ENCODE measurements around the gene SLAMF1.
A peak's percentile ranks its signal among the peaks of the same experiment; 100 is the strongest.

Gene SLAMF1

DNA sequence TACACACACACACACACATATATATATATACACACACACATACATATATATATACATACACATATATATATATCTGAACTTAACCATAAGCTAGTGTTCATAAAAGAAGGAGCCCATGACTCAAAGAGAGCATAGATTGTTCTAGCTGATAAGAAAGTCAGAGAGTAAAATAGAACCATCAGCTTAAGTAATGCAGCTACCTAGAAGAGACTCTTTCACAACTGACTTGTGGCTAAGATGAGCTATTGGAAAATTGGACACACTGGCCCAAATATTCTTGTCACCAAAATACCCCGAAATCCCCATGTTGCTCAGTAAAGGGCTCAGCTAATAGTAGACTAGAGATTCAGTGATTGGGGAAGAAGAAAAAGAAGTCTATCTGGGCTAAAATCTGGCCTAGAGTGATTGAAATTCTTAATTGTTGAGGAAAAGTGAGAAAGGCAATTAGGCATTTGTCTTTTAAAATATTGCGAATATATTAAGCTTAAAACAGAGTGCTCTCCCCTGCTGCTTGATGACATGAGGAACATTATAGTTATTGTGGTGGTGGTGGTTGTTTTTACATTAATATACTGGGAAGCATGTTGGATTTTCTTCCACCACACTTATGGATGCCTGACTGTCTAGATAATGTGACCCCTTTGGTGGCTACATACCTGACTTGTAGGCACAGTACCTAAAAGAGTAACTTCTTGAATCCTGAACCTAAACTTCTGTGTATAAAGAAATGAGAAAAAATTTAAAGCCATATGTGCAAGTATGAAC, 6.3 kb downstream of the SLAMF1 start:
- Mint-ChIP-seq H3K36me3 (ENCODE audit: low read depth) (peaks cover 98% of the 10 kb centered on the region), H3K27ac (peak overlapping the region; percentile 79), H3K27me3 (no peaks in the 10 kb centered on the region), H3K9me3 (no peaks in the 10 kb centered on the region), H3K4me1 (ENCODE audit: low read depth) (peaks cover 86% of the 10 kb centered on the region), H3K4me3 (peak overlapping the region; percentile 39)
- intact Hi-C loops (cut with micrococcal nuclease) = no loop called here

DNA sequence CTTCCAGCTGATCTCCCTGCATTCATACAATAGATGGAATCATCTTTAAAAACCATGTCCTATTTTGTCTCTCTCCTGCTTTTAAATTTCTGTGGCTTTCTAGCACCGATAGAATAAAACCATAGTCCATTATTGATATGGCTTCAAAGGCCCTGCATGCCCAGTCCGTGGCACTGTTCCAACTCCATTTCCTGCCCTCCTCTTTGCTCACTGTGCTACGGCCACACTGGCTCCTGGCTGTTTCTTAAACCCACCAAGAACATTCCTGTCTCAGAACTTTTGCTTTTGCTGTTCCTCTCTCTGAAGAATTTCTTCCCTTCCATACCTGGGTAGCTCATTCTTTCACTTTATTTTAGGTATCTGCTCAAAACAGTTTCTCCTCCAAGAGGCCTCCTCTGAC, 7.2 kb downstream of the SLAMF1 start:
- no peaks in the 10 kb centered on the region for H3K27me3 Mint-ChIP-seq
- no peaks in the 10 kb centered on the region for H3K9me3 Mint-ChIP-seq
- peaks cover 98% of the 10 kb centered on the region for H3K36me3 Mint-ChIP-seq (ENCODE audit: low read depth)
- peaks cover 80% of the 10 kb centered on the region for H3K4me1 Mint-ChIP-seq (ENCODE audit: low read depth)
- intact Hi-C loops (cut with micrococcal nuclease) = no loop called here
- peak overlapping the region; percentile 72 for H3K27ac Mint-ChIP-seq
- H3K4me3 Mint-ChIP-seq = peak overlapping the region; percentile 9

DNA sequence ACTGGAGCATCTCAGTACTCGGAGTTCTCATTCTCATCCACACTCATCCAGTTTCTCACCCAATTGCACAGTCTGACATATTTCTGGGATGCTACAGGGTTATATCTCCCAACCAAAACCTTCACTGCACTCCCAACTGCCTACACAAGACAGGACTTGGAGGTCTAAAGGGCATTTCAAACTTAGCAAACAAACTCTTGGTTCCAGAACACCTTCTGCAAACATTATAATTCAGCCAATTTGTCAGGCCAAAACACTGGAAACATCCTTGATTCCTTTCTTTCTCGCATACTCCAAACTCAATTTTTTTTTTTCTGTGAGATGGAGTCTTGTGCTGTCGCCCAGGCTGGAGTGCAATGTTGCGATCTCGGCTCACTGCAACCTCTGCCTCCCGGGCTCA, 7.9 kb downstream of the SLAMF1 start:
- Mint-ChIP-seq H3K27ac (peak overlapping the region; percentile 72), H3K4me1 (ENCODE audit: low read depth) (peaks cover 84% of the 10 kb centered on the region), H3K4me3 (peak overlapping the region; percentile 7), H3K9me3 (no peaks in the 10 kb centered on the region), H3K36me3 (ENCODE audit: low read depth) (peaks cover 98% of the 10 kb centered on the region), H3K27me3 (no peaks in the 10 kb centered on the region)
- intact Hi-C loops (cut with micrococcal nuclease) = no loop called here

DNA sequence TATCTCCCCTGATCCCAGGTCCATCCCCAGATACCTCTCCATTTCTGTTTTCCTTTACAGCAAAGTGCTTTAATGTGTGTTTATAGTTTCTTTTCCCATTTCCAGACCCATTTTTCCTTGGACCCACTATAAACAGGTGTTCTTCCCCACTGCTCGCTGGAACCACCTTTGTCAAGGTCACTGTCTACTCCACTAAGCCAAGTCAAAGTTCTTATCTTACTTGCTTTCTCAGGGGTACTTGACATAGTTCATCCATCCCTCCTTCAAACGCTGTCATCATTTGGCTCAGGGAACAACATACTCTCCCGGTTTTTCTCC, 8.3 kb downstream of the SLAMF1 start:
- Mint-ChIP-seq H3K27ac (peak overlapping the region; percentile 72), H3K4me1 (ENCODE audit: low read depth) (peaks cover 85% of the 10 kb centered on the region), H3K36me3 (ENCODE audit: low read depth) (peaks cover 98% of the 10 kb centered on the region), H3K27me3 (no peaks in the 10 kb centered on the region), H3K4me3 (peak overlapping the region; percentile 7), H3K9me3 (no peaks in the 10 kb centered on the region)
- intact Hi-C loops (cut with micrococcal nuclease) = no loop called here

DNA sequence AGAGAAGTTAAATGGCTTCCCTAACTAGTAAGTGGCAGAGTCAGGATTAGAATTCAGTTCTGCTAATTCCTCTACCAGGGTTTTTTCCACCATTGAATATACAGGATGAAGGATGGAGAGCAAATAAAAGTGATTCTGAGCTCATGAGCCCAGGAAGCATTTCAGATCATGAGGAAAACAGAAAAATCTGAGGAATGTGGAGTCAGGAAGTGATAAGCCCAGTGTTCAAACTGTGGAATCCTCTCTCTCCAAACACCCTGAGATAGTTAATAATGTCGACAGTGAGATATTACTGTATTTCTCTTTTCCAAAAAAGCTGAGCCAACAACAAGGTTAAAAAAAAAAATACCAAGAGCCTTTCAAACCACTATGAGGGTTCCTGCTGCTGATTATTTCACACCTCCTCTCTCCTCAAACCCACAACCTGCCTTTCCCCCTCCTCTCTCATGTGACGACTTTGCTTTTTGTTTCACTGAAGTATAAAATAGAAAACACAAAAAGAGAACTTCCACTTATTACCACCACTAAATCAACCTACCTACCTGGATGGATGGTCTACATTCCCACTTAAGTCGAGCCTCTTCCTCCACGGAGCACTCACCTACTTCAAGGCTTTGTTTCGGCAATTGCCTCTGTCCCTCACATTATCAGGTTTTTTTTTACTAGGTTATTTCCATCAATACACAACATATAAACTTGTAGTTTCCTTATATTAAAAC, 8.9 kb downstream of the SLAMF1 start:
- H3K27ac Mint-ChIP-seq = peak overlapping the region; percentile 72
- peaks cover 98% of the 10 kb centered on the region for H3K36me3 Mint-ChIP-seq (ENCODE audit: low read depth)
- peak overlapping the region; percentile 39 for H3K4me3 Mint-ChIP-seq
- no peaks in the 10 kb centered on the region for H3K27me3 Mint-ChIP-seq
- H3K9me3 Mint-ChIP-seq = no peaks in the 10 kb centered on the region
- intact Hi-C loops (cut with micrococcal nuclease) = no loop called here
- H3K4me1 Mint-ChIP-seq (ENCODE audit: low read depth) = peaks cover 85% of the 10 kb centered on the region

DNA sequence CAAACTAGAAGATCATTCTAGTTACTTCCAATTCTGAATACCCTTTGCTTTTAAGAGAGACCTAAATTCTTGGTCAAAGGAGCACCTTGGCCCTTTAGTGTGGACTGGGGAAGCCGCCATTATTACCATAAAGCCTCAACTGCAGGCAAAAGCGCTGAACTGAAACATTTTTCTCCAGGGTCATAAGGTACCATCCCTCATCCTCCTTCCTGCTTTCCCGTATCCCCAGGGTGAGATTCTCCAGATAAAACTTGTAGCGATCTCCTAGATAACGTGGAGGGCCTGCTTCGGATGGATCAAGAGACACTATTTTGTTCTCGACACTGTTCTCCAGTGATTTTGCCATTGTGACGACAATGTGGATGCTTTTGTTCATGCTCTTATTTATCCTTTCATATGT, 9.8 kb downstream of the SLAMF1 start:
- no peak overlapping the region for H3K4me3 Mint-ChIP-seq
- H3K27me3 Mint-ChIP-seq = no peaks in the 10 kb centered on the region
- H3K27ac Mint-ChIP-seq = peak overlapping the region; percentile 72
- H3K9me3 Mint-ChIP-seq = no peaks in the 10 kb centered on the region
- intact Hi-C loops (cut with micrococcal nuclease) = no loop called here
- H3K4me1 Mint-ChIP-seq (ENCODE audit: low read depth) = peaks cover 79% of the 10 kb centered on the region
- H3K36me3 Mint-ChIP-seq (ENCODE audit: low read depth) = peaks cover 95% of the 10 kb centered on the region

DNA sequence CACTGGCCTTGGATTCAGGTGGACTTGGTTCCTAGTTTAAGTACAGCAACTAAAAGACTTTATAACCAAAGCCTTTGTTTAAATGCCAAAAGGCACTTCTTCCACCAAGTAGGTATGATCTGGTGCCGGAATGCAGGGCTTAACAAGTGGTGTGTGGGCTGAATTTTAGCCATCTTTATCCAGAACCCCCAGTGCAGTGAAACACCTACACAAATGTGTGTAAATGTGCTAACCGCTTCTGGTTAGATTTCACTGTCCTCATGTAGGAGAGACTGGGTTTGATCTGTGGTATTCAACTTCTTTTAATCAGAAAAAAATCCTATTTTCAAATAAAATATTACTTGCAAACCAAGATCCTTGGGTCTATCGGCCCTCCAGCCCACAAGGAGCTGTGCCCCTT, 10.3 kb downstream of the SLAMF1 start:
- no peak overlapping the region for H3K4me3 Mint-ChIP-seq
- H3K27me3 Mint-ChIP-seq = no peaks in the 10 kb centered on the region
- peak overlapping the region; percentile 50 for H3K27ac Mint-ChIP-seq
- peaks cover 96% of the 10 kb centered on the region for H3K36me3 Mint-ChIP-seq (ENCODE audit: low read depth)
- H3K4me1 Mint-ChIP-seq (ENCODE audit: low read depth) = peaks cover 78% of the 10 kb centered on the region
- intact Hi-C loops (cut with micrococcal nuclease) = no loop called here
- H3K9me3 Mint-ChIP-seq = no peaks in the 10 kb centered on the region

DNA sequence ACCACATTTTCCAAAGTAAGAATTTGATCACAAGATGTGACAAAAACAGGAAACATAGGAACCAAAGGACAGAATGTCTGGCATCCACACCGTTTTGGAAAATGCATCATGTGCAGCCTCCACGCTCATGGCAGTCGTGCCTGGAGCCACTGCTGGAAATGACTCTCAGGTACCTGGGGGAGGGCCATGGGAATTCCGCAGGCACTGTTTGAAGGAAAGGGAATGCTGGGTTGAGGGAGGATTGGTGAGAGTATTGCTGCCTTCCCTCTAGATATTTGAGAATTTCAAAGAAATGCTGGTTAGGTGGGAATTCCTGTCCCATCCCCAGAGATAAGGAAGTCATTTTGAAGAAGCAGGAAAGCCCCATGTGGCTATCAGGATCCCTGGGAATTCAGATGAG, 10.8 kb downstream of the SLAMF1 start:
- peak overlapping the region; percentile 50 for H3K27ac Mint-ChIP-seq
- intact Hi-C loops (cut with micrococcal nuclease) = no loop called here
- H3K4me1 Mint-ChIP-seq (ENCODE audit: low read depth) = peaks cover 78% of the 10 kb centered on the region
- H3K9me3 Mint-ChIP-seq = no peaks in the 10 kb centered on the region
- peaks cover 96% of the 10 kb centered on the region for H3K36me3 Mint-ChIP-seq (ENCODE audit: low read depth)
- no peaks in the 10 kb centered on the region for H3K27me3 Mint-ChIP-seq
- H3K4me3 Mint-ChIP-seq = no peak overlapping the region

DNA sequence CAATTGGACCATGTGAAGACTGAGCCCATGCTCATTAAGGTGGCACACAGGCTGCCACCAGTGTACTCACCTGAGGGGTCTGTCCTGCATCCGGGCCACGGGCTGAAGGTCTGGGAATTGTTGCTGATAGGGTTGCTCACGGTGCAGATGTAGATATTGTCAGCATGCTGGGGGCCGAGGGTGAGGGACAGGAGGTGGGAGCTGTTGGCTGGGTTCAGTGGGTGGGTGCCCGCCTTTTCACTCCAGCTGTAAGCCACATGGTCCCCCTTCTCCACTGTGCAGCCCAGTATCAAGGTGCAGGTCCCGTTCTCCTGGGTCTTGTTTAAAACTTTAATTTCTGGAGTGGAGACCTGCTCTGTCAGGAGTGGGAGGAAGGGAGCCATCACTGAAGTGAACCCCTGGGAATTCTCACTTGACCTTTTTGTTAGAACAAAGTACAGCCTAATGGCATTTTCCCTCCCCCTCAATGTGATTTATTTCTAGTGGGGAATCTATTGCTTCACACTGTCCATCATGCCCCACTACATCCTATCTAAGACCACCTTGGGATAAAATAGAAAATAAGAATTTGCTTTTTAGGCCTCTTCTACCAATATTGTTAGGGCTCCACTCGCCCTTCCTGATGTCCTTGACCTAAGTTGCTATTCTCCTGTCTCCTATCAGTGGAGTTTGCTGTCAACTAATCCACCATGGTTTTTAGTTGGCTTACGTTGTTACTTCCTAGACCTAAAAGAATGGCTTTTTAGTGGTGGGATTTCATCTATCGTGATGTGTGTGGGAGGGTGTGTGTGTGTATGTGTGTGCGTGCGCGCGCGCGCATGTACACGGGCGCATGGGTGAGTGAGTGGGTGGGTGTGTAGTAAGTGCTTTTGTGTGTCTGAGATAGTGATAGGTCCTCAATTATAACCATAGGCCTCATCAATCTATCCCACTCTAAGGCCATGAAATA, 12.0 kb downstream of the SLAMF1 start:
- H3K36me3 Mint-ChIP-seq (ENCODE audit: low read depth) = peaks cover 95% of the 10 kb centered on the region
- no peak overlapping the region for H3K27ac Mint-ChIP-seq
- no peak overlapping the region for H3K4me3 Mint-ChIP-seq
- intact Hi-C loops (cut with micrococcal nuclease) = loop anchor here (5.0 kb wide), 1 partner anchor 32 kb away; no protein-coding TSS in a partner anchor
- no peaks in the 10 kb centered on the region for H3K27me3 Mint-ChIP-seq
- peaks cover 80% of the 10 kb centered on the region for H3K4me1 Mint-ChIP-seq (ENCODE audit: low read depth)
- no peaks in the 10 kb centered on the region for H3K9me3 Mint-ChIP-seq

DNA sequence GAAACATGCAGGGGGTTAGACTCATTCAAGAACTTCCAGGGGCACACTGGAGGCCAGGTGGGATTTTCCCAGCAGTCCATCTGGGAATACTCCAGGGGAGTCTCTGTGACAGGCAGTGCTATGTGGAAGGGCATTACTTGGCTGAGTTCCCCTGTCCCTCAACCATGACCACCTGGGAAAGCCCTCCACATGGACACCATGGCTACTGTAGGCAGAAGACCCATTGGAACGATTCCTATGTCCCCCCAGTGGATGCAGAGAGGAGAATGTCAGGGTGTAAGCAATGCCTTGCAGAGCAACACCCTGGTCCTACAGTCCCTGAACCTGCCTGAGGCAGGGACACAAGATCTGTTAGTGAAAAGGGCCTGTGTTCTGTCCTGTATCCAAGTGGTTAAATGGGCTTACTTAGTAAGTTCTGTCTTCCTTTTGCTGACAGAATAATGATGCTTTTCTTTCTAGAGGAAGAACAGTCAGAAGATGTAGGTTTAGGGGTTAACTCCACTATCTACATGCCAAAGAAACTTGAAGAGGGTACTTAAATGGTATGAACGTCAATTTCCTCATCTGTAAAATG, 13.4 kb downstream of the SLAMF1 start:
- H3K9me3 Mint-ChIP-seq = no peaks in the 10 kb centered on the region
- intact Hi-C loops (cut with micrococcal nuclease) = loop anchor here (5.0 kb wide), 1 partner anchor 34 kb away; no protein-coding TSS in a partner anchor
- peaks cover 80% of the 10 kb centered on the region for H3K4me1 Mint-ChIP-seq (ENCODE audit: low read depth)
- H3K27ac Mint-ChIP-seq = peak overlapping the region; percentile 66
- no peak overlapping the region for H3K4me3 Mint-ChIP-seq
- H3K27me3 Mint-ChIP-seq = no peaks in the 10 kb centered on the region
- peaks cover 95% of the 10 kb centered on the region for H3K36me3 Mint-ChIP-seq (ENCODE audit: low read depth)

DNA sequence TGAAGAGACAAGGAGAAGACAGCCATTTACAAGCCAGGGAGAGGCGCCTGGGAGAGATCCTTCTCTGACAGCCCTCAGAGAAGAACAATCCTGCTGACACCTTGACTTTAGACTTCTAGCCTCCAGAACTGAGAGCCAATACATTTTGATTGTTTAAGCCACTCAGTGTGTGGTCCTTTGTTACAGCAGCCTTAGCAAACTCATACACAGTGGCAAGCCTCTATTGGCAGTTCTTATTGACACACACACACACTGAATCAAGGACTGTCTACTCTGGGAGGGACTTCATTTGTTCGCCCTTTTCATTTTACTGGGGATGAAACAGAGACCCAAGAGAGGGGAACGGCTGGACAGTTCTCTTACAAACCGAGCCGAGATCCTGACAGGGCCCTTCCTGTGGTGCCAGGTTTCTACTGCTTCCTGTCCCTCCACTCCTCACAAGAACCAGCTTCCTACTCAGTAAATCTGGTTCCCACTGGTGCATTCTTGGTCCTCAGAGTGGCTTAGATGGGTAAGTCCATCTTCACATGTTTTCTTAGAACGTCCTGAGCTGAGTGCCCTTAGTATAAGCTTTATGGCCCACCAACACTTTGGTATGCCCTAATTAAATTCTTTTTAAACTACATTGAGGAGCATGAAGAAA, 14.7 kb downstream of the SLAMF1 start:
- Mint-ChIP-seq H3K27ac (peak overlapping the region; percentile 90), H3K4me1 (ENCODE audit: low read depth) (peaks cover 77% of the 10 kb centered on the region), H3K9me3 (no peaks in the 10 kb centered on the region), H3K4me3 (no peak overlapping the region), H3K27me3 (no peaks in the 10 kb centered on the region), H3K36me3 (ENCODE audit: low read depth) (peaks cover 95% of the 10 kb centered on the region)
- intact Hi-C loops (cut with micrococcal nuclease) = loop anchor here (5.0 kb wide), 1 partner anchor 35 kb away; no protein-coding TSS in a partner anchor

DNA sequence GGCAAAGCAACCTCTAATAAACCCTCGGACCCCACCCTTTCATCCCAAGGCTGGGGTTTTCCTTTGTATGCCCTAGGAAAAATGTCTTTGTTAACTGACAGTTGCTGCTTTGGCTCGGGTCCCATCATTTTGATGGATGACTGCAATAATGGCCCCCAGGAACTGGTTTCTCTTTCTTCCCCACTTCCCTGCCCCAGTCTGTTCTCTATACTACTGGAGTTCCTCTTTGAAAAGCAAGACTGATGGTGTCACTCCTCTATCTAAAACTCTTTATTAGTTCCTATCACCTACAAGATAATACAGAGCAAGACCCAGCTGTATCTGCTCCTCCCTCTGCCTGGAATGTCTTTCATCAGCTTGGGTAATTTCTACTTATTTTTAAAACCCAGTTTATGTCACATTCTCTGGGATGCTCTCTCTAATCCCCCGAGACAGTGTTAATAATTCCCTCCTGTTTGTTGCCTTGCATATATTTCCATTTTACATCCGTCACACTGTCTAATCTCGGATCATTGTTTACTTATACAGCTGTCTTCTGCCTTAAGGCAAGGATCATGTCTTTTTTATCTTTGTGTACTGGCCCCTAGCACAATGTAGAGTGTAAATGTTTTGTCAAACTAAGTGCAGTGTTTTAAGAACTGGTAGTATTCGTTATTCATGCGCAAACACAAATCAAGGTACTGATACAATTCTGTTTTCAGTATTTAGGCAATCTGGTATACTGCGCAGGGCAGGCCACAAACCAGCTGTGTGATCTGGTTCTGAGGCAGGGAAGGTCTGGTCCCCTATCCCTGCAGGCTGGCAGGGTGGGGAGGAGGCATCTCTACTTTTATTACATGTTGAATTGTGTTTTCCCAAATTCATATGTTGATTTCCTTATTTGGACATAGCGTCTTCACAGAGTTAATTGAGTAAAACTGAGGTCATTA, 16.1 kb downstream of the SLAMF1 start:
- peak overlapping the region; percentile 90 for H3K27ac Mint-ChIP-seq
- peaks cover 81% of the 10 kb centered on the region for H3K4me1 Mint-ChIP-seq (ENCODE audit: low read depth)
- H3K4me3 Mint-ChIP-seq = no peak overlapping the region
- peaks cover 95% of the 10 kb centered on the region for H3K36me3 Mint-ChIP-seq (ENCODE audit: low read depth)
- intact Hi-C loops (cut with micrococcal nuclease) = loop anchor here (5.0 kb wide), 1 partner anchor 37 kb away; no protein-coding TSS in a partner anchor
- H3K9me3 Mint-ChIP-seq = no peaks in the 10 kb centered on the region
- H3K27me3 Mint-ChIP-seq = no peaks in the 10 kb centered on the region
